GM18907 (cell line): ENCODE data around the gene PDCL3.

ENCODE experiments used
- ATAC-seq: cut with Tn5 transposase; IDR thresholded peaks from one replicate; pipeline ENCODE4 v1.9.1; 2021; ENCODE audit warnings: mild to moderate bottlenecking, moderate library complexity; ENCODE audit not compliant: unreplicated experiment

The PDCL3 gene

DNA sequence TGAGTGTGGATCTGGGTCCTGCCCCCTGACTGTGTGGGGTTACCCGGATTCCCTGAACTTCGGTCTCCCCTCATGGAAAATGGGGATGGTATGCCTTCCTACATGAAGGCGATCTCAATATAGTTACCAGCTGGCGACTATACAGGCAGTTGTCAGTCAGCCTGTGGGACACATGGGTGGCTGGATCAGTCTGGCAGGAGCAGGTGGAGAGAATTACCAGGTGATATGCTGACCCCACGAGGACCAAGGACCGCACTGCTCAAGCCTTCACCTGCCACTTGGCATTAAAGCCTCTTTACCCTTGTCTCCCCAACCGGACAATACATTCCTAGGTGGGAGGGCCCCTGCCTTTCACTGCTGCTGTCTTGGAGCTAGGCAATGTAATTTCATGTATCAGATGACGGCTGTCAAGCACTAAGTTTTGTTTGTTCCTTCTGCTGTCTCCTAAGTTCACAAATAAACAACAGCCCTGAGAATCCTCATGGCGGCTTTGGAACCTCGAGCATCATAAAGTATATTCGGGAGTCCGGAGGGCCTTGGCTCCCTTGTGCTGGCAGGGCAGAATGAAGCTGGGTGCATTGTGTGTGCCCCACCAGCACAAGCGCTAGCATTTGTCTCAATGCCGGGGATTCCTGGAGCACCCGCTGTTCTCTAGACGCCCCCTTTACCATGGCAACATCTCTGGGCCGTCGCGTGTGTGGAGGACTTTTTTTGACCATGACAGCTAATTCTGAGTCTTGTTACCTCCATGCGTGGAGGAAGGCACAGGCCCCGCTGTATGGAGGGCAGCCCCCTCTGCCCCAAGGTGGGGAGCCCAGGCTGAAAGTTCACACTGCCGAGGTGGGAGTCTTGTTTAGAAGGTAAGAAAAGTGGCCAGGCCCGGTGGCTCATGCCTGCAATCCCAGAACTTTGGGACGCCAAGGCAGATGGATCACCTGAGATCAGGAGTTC lies 48.6 kb downstream of the PDCL3 start:
- no peak for ATAC-seq

- no peak for ATAC-seq
These were observed 49.7 kb downstream of the PDCL3 start for GRCh38 chr2:100612388-100613000.

DNA sequence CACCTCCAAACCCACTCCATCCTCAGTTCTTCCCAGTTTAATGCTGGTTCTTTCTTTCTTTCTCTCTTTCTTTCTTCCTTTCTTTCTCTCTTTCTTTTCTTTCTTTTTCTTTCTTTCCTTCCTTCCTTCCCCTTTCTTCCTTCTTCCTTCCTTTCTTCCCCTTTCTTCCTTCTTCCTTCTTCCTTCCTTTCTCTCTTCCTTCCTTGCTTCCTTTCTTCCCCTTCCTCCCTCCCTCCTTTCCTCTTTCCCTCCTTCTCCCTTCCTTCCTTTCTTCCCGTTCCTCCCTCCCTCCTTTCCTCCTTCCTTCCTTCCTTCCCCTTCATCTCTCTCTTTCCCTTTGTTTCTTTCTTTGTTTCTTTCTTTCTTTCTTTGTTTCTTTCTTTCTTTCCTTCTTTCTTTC lies 50.9 kb downstream of the PDCL3 start:
- ATAC-seq: no peak

DNA sequence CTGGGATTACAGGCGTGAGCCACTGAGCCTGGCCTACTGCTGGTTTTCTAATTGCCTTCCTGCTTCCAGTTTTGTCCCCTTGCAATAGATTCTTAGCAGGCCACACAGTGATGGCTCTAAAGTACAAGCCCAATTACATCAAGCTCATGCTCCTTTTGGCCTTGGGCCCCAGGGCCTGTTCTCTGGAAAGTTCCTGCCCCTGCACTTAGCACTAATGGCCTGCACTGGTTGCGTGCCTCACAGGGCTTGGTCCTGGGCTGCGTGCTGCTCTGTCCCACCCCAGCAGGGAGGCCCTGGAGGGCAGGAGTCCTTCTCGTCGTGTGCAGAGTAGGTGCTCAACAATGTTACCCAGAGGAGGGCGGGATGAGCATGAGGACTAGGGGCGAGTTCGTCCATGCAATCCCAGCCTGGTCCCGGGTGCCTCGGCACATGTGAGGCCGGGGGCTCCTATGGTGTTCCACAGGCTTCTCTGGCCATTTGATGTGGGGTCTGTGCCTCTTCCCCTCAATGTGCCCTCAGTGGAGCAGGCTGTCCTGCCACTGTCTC lies 51.7 kb downstream of the PDCL3 start:
- ATAC-seq: no peak

GRCh38 chr2:100615471-100615870 lies 52.7 kb downstream of the PDCL3 start:
- ATAC-seq: no peak

DNA sequence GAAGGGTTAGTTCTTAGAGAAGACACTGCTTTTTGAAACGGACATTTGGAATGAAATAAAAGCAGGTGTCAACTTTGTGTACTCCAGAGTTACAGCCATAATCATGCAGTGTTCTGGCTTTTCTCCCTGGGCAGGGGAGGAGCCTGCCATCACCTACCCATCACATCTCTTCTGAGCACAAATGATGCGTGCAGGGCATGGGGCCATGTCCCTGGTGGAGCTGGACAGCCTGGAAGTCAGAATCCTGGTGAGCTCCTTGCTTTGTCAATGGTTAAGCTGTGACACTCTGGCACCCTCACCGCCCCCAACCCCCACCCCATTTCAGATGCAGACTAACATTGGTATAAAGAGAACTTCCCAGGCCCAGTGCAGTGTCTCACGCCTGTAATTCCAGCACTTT lies 53.1 kb downstream of the PDCL3 start:
- ATAC-seq: no peak

DNA sequence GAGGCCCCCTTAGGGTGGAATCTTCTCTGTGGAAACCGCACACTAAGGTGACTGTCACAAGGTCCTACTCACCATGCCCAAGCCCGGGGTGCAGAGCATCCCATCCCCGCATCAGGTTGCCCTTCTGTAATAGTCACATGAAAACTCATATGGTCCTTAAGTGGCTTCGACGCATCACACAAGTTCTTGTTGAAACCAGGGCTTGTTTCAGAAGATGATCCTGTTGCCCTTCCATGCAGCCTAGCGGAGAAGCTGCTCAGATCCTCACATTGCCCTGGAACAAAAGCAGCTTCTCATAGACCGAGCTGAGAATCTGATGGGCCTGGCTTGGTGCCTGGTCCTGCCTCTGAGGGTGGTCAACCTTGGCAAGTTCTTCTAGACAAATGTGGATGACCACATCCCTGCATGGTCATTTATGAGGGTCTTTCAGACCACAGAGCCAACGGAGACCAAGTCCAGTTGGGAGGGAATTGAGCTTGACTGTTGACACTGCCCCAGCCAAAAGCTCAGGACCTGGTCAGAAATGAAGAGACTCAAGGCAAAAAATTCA lies 54.1 kb downstream of the PDCL3 start:
- no peak for ATAC-seq

- no peak for ATAC-seq
These were observed 57.2 kb downstream of the PDCL3 start for GRCh38 chr2:100619951-100620350.

GRCh38 chr2:100620481-100620880 lies 57.7 kb downstream of the PDCL3 start:
- ATAC-seq: no peak

DNA sequence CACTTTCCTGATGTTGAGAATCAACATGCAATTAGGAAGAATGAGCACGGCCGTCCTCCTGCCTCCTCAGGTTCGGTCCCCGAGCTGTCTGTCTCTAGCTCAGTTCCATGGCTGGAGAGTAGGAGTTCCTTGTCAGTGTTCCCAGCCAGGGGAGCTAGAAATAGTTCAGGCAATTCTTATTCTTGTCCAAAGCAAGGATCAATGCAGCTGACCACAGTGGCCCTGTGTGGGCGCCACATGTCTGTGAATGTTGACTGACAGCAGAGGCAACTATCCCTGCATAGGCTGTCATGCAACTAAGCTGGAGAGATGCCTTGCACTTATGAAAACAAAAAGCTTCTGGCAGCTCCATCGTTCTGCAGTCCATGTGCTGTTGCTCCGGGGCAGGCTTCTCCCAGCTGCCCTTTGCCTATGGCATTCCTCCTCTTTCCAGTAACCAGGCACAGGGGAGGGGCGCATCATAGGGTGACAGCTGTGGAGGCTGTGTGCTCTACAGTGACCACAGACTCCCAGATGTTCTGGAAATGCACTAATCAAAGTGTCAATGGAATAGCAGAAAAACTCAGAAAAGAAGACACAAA lies 58.7 kb downstream of the PDCL3 start:
- ATAC-seq: no peak

DNA sequence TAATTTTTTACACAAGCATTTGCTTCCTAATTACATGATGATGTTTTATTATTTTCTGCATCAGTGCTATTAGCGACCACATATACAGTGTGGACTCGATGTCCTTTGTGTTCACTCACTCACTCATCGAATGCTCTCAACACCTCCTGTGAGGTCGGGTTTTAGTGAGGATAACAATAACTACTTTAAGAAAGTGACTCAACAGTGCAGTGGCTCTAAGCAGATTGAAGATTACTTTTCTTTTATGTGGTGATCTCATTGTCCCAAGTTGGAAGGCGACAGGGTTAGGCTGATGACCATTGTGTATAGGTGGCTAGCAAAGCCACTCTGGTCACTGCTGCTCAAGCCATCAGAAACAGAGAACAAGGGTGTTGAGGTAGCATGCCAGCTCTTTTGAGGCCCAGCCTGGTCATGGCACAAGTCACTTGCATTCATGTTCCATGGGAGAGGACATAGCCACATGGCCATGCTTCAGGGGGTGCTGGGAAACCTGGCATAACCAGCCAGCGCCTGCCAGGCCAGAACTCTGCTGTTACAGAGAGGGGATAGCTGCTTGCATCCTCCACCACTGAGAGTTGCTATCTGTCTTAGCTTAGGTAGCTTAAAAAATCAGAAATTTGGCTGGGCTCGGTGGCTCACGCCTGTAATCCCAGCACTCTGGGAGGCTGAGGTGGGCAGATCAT lies 60.4 kb downstream of the PDCL3 start:
- ATAC-seq: no peak

DNA sequence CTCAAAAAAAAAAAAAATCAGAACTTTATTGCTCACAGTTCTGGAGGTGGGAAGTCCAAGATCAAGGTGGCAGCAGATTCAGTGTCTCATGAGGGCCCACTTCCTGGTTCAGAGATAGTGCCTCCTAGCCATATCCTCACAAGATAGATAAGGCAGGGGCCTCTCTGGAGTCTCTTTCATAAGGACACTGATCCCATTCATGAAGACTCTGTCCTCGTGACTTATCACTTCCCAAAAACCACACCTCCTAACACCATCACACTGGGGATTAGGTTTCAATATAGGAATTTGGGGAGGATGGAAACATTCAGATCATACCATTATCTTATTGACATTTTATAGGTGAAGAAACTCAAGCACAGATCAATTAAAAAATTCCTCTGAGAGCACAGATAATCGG lies 61.1 kb downstream of the PDCL3 start:
- ATAC-seq: no peak

DNA sequence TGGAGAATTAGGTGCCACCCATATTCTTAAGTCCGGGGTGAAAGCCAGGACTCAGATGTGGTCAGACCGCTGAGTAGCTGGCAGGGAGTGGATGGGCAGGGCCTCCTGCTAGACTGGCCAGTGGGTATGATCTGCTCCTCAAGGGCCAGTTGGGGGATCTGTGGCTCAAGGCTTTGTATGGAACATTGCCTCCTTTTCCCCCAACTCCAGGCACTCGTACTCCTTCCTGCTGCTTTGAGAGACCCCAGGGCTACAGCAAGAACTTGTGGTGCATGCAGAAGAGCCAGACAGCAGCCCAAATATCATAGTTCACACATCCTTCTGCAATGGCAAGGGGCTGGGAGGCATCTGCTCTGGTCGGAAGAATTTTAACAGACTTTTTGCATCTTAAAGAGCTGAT lies 61.7 kb downstream of the PDCL3 start:
- no peak for ATAC-seq

DNA sequence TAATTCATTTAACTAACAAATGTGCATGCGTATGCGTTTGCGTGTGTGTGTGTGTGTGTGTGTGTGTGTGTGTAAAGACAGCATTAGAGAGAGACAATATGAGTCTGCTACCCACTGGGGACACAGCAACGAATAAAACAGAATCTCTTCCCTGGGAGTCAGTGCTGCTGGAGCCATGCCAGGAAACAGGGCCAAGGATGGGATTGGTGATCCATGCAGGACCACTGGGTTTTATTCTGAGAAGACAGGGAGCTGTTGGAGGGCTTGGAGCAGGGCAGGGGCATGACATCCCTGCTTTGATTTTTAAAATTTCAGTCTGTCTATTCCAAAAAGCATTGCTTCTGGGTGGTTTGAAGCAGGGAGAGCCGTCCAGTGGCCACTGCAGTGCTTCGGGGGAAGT lies 62.9 kb downstream of the PDCL3 start:
- no peak for ATAC-seq
